Astrocyte (in vitro differentiated cells and primary cell): ENCODE data around the gene PLAC1. TPM values are rescaled to one million over a fixed set of nuclear protein-coding genes. Genes with fewer than 3 reads are reported as not detected.

ENCODE experiments used
- DNase-seq: peaks from one replicate; pipeline ENCODE4 v3.0.0-alpha.2; 2010; ENCODE audit warnings: low read depth
- FAIRE-seq: peaks from 2 replicates; lab custom pipeline; 2011; peaks lifted over from hg19 to GRCh38; lab: Jason Lieb, UNC
- H2AFZ ChIP-seq: 2 replicates; pipeline ENCODE4 v1.6.0; 2012; ENCODE audit warnings: low read depth, low read length, inconsistent platforms
- H3K27ac ChIP-seq: 2 replicates; pipeline ENCODE4 v1.5.1; 2011; ENCODE audit warnings: low read depth, low read length, inconsistent platforms
- H3K27me3 ChIP-seq: 2 replicates; pipeline ENCODE4 v1.6.0; 2011; ENCODE audit warnings: low read length, inconsistent platforms; ENCODE audit not compliant: insufficient read depth
- H3K36me3 ChIP-seq: 2 replicates; pipeline ENCODE4 v1.5.1; 2011; ENCODE audit warnings: low read length, inconsistent platforms; ENCODE audit not compliant: insufficient read depth
- H3K4me1 ChIP-seq: 2 replicates; pipeline ENCODE4 v1.5.1; 2011; ENCODE audit warnings: low read length, inconsistent platforms; ENCODE audit not compliant: insufficient read depth
- H3K4me2 ChIP-seq: 2 replicates; pipeline ENCODE4 v1.6.0; 2012; ENCODE audit warnings: low read length, inconsistent platforms
- H3K4me3 ChIP-seq: 2 replicates; pipeline ENCODE4 v1.5.1; 2011; ENCODE audit warnings: low read depth, mild to moderate bottlenecking, low read length, inconsistent platforms; ENCODE audit not compliant: insufficient read depth
- H3K79me2 ChIP-seq: 2 replicates; pipeline ENCODE4 v1.6.0; 2012; ENCODE audit warnings: mild to moderate bottlenecking, low read length, inconsistent platforms; ENCODE audit not compliant: insufficient read depth
- H3K9ac ChIP-seq: 2 replicates; pipeline ENCODE4 v1.6.0; 2012; ENCODE audit warnings: mild to moderate bottlenecking, low read length, inconsistent platforms
- H3K9me3 ChIP-seq: 2 replicates; pipeline ENCODE4 v1.5.1; 2012; ENCODE audit warnings: low read depth, mild to moderate bottlenecking, low read length, inconsistent platforms; ENCODE audit not compliant: insufficient read depth
- H4K20me1 ChIP-seq: 2 replicates; pipeline ENCODE4 v1.6.0; 2012; ENCODE audit warnings: low read length, inconsistent platforms; ENCODE audit not compliant: insufficient read depth
- H3K27ac Mint-ChIP-seq: one replicate; pipeline ENCODE4 v1.8.0; 2021; ENCODE audit warnings: mild to moderate bottlenecking, mixed read lengths; ENCODE audit not compliant: unreplicated experiment
- H3K27me3 Mint-ChIP-seq: one replicate; pipeline ENCODE4 v1.8.0; 2021; ENCODE audit warnings: low read depth, mixed read lengths; ENCODE audit not compliant: unreplicated experiment
- H3K36me3 Mint-ChIP-seq: one replicate; pipeline ENCODE4 v1.8.0; 2021; ENCODE audit warnings: low read depth, mixed read lengths; ENCODE audit not compliant: unreplicated experiment
- H3K4me1 Mint-ChIP-seq: one replicate; pipeline ENCODE4 v1.8.0; 2021; ENCODE audit warnings: low read depth, mixed read lengths; ENCODE audit not compliant: unreplicated experiment
- H3K4me3 Mint-ChIP-seq: one replicate; pipeline ENCODE4 v1.8.0; 2021; ENCODE audit warnings: mild to moderate bottlenecking, moderate library complexity, mixed read lengths; ENCODE audit not compliant: unreplicated experiment
- H3K9me3 Mint-ChIP-seq: one replicate; pipeline ENCODE4 v1.8.0; 2021; ENCODE audit warnings: mild to moderate bottlenecking, mixed read lengths; ENCODE audit not compliant: unreplicated experiment
- CTCF ChIP-seq: IDR thresholded peaks from 2 replicates; pipeline ENCODE4 v1.5.1; 2011; ENCODE audit warnings: low read depth, mild to moderate bottlenecking, inconsistent platforms, low read length, moderate library complexity; ENCODE audit not compliant: insufficient read depth
- EZH2 ChIP-seq: IDR thresholded peaks from 2 replicates; pipeline ENCODE4 v1.6.1; 2012; ENCODE audit warnings: mild to moderate bottlenecking, low read length, inconsistent platforms; ENCODE audit not compliant: insufficient read depth
- total RNA-seq: library from RNA; stranded (reverse); gene quantifications from 2 replicates; pipeline ENCODE4 v1.2.1, GENCODE V29; 2021

Gene PLAC1
- total RNA-seq, 1 donor from 2014 or later = 0.61 TPM

- TF ChIP-seq CTCF (no peak), EZH2 (no peak)
- H3K79me2 ChIP-seq = no peaks in the 10 kb centered on the region
- no peaks in the 10 kb centered on the region for H3K36me3 ChIP-seq
- H3K9me3 Mint-ChIP-seq = no peaks in the 10 kb centered on the region
- H3K4me3 ChIP-seq = no peak overlapping the region
- peak; percentile 70 for FAIRE-seq
- H3K27ac Mint-ChIP-seq = no peak overlapping the region
- H3K27me3 Mint-ChIP-seq = peaks cover 7% of the 10 kb centered on the region
- no peaks in the 10 kb centered on the region for H4K20me1 ChIP-seq
- H3K27me3 ChIP-seq = no peaks in the 10 kb centered on the region
- H3K9me3 ChIP-seq = no peaks in the 10 kb centered on the region
- H3K9ac ChIP-seq = no peak overlapping the region
- H3K4me1 Mint-ChIP-seq = peaks cover 11% of the 10 kb centered on the region
- H3K27ac ChIP-seq = no peak overlapping the region
- peaks cover 11% of the 10 kb centered on the region for H3K4me1 ChIP-seq
- DNase-seq = no peak
- no peak overlapping the region for H2AFZ ChIP-seq
- H3K4me3 Mint-ChIP-seq = no peak overlapping the region
- no peak overlapping the region for H3K4me2 ChIP-seq
- H3K36me3 Mint-ChIP-seq = no peaks in the 10 kb centered on the region
Observed at GRCh38 chrX:134533952-134534351, 124.3 kb downstream of the PLAC1 start.

- Mint-ChIP-seq H3K4me3 (no peak overlapping the region), H3K36me3 (no peaks in the 10 kb centered on the region), H3K9me3 (no peaks in the 10 kb centered on the region), H3K27ac (no peak overlapping the region), H3K27me3 (peaks cover 7% of the 10 kb centered on the region), H3K4me1 (peaks cover 10% of the 10 kb centered on the region)
- H3K27ac ChIP-seq = no peak overlapping the region
- no peaks in the 10 kb centered on the region for H3K79me2 ChIP-seq
- no peaks in the 10 kb centered on the region for H3K27me3 ChIP-seq
- H2AFZ ChIP-seq = no peak overlapping the region
- H3K4me3 ChIP-seq = no peak overlapping the region
- no peaks in the 10 kb centered on the region for H4K20me1 ChIP-seq
- no peak overlapping the region for H3K4me2 ChIP-seq
- H3K9ac ChIP-seq = no peak overlapping the region
- peaks cover 11% of the 10 kb centered on the region for H3K4me1 ChIP-seq
- DNase-seq (no peak), FAIRE-seq (peak; percentile 43)
- H3K36me3 ChIP-seq = no peaks in the 10 kb centered on the region
- TF ChIP-seq EZH2 (no peak), CTCF (no peak)
- no peaks in the 10 kb centered on the region for H3K9me3 ChIP-seq
Observed at GRCh38 chrX:134533352-134533751, 124.9 kb downstream of the PLAC1 start.

- no peaks in the 10 kb centered on the region for H4K20me1 ChIP-seq
- H3K9ac ChIP-seq = no peak overlapping the region
- H3K27ac ChIP-seq = no peak overlapping the region
- H3K27me3 ChIP-seq = no peaks in the 10 kb centered on the region
- H3K36me3 ChIP-seq = no peaks in the 10 kb centered on the region
- no peak overlapping the region for H3K4me3 Mint-ChIP-seq
- H3K4me3 ChIP-seq = no peak overlapping the region
- peaks cover 7% of the 10 kb centered on the region for H3K27me3 Mint-ChIP-seq
- H3K4me1 Mint-ChIP-seq = peaks cover 12% of the 10 kb centered on the region
- H3K36me3 Mint-ChIP-seq = no peaks in the 10 kb centered on the region
- DNase-seq (no peak), FAIRE-seq (no peak)
- H3K4me1 ChIP-seq = peaks cover 5% of the 10 kb centered on the region
- H3K4me2 ChIP-seq = no peak overlapping the region
- no peaks in the 10 kb centered on the region for H3K9me3 Mint-ChIP-seq
- H3K27ac Mint-ChIP-seq = no peak overlapping the region
- no peaks in the 10 kb centered on the region for H3K79me2 ChIP-seq
- no peaks in the 10 kb centered on the region for H3K9me3 ChIP-seq
- no peak overlapping the region for H2AFZ ChIP-seq
- TF ChIP-seq EZH2 = no peak
- TF ChIP-seq CTCF = no peak
Observed at GRCh38 chrX:134530845-134531244, 127.4 kb downstream of the PLAC1 start.
